Nucleus accumbens (tissue), 56 donors: ENCODE measurements around the gene NUAK1.

Source experiments
- DNase-seq, 56 donors: peaks; one replicate each; lab custom pipeline; 2025; lab: John Stamatoyannopoulos, UW

NUAK1 gene

DNA sequence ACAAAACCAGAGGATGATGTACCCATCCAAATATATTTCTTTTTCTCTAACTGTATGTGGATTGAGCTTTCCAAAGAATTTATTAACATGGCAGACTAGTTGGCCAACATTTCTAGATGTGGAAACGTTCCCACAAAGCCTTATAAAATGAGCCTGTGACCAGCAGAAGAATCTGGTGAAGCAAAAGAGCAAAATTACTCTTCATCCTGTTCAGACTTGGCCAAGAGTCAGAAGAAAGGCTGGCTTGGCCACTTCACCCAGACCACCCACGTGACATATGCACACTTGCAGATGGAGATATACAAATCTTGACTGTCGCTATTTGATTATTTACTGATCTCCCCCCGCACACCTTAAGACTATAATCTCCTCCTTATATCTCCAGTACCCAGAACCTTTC is 96.7 kb downstream of the NUAK1 start:
- DNase-seq: no peak

DNA sequence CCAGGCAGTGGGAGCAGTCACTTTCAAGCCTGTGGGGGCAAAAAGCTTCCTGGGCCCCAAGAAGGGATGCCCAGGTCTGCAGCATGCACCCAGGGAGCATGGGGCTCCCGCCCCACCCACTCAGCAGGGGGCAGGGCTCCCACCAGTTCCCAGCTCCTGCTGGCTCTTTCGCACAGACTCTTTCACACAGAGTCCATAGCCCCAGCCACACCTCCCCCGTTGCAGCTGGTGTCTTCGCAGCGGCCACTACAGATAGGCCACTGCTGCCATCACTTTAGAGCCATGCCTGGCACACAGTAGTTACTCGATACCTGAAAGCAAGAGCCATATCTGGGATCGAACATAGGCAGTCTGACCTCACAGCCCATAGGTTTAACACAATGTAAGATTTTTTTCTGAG is 98.2 kb downstream of the NUAK1 start:
- no peak for DNase-seq

DNA sequence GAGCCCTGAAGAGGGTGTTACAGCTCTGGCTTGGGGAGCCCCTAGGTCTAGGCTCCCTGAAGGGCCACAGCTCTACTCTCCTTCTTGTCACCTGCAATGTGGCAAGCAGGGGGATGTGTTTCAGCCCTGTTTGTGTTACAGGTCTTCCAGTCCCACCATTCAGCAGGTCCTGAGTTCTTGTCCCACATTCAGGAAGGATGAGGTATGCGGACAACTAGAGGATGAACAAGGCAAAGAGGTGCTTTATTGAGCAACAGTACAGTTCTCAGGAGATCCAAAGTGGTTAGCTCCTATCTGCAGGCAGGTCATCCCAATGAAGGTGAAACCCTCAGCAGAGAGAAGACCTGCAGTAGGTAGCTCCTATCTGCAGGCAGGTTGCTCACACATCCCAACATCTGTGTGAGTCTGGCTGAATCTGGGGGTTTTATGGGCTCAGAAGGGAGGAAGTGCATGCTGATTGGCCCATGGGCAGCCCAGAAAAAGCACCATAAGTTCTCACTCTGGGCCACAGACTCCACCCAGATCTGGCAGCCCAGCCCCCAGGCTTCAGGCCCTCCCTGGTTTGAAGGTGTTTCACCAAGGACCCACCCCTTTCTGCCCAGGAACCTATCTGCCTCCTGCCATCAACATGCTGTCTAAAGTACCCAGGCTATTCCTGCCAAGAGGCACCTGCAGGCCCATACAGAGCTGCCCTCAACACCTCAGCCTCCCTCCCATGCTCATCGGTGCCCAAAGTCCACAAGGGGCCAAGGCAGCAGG is 98.9 kb downstream of the NUAK1 start:
- DNase-seq: no peak

DNA sequence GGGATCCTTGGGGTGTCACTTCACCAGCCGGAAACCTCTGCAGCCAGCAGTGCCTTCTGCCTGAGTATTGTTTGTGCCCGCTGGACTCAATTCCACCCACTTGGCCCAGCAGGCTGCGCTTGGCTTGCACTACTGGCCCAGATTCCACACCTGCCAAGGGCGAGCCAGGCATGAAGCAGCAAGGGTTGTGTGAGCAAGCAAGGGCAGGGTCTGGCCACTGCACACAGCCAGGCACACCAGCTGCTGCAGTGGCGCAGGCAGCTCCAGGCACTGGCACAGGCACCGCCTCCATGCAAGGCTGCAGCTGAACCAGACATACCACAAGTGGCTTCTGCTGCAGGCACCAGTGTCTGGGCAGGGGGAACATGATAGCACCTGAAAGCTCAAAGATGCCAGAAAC is 99.5 kb downstream of the NUAK1 start:
- peak in 4 of 56 donors; percentile 1 to 24 (median 4) for DNase-seq

DNA sequence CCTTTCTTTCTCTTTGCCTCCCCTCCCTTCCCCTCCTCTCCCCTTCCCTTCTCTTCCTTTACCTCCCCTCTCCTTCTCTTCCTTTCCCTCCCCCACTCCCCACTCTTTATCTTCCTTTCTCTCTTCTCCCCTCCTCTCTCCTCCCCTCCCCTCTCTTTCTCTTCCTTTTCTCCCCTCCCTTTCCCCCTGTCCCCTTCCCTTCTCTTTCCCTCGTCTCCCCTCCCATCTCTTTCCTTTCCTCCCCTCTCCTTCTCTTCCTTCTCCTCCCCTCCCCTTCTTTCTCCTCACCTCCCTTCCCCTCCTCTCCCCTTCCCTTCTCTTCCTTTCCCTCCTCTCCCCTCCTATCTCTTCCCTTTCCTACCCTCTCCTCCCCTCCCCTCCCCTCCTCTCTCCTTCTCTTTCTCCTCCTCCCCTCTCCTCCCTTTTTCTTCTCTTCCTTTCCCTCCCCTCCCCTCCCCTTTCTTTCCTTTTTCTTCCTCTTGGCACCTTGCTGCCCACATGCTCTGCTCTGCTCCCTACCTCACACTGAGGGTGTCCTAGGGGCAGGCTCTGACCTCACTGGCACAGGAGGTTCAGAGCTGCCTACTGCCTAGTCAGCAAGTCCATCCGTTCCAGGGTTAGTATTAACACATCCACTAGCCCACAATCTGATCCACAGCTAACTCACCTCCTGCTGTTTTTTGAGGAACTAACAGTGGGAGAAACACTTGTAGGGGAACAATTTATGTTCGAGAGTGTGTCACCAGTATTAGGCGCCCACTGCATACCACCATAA is 101.0 kb downstream of the NUAK1 start:
- no peak for DNase-seq

DNA sequence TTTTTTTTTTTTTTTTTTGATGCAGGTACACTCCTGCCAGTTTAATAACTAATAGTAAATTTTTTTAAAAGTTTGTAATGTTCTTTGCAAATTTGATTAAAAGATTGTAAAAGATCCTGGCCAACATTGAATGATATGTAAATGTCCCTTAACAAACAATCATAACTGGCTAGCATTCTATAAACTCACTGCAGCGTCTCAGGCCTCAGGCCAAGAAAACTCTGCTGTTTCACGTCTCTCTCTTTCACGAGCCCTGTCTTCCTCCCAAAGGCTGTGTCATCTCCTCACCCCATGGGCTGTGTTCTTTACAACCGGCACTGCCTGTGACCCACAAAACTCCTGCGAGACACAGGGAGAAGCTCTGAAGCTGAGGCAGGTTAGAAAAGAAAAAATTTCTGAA is 103.3 kb downstream of the NUAK1 start:
- no peak for DNase-seq

DNA sequence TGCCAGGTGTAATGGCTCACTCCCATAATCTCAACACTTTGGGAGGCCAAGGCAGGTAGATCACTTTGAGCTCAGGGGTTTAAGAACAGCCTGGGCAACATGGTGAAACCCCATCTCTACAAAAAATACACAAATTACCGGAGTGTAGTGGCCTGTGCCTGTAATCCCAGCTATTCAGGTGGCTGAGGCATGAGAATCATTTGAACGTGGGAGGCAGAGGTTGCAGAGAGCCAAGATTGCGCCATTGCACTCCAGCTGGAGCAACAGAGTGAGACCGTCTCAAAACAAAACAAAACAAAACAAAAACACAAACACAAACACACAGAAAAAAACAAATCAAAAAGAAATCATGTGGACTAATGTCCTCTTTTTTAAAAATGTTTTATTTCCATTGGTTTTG is 104.4 kb downstream of the NUAK1 start:
- DNase-seq: no peak

DNA sequence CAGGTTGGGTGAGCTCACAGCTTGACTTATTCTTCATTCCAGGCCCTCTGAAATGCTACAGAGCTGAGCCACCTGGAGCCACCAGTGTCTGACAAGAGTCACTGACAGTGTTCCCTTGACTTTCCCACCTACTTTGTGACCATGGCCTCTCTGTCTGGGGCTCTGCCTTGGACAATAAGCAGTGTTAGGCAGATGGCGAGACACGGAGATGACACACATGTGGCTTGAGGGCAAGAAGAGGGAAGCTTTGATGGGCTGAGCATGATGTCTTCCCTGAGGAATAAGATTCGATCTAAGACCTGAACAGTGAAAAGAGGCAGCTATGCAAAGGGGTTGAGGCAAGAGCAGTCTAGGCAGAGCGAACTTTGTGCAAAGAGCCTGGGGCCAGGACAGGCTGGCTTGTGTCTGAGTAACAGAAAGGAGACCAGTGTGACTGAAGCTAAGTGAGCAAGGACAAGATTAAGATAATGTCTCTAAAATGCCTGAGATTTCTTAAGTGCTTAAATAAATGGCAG is 105.5 kb downstream of the NUAK1 start:
- DNase-seq: no peak

DNA sequence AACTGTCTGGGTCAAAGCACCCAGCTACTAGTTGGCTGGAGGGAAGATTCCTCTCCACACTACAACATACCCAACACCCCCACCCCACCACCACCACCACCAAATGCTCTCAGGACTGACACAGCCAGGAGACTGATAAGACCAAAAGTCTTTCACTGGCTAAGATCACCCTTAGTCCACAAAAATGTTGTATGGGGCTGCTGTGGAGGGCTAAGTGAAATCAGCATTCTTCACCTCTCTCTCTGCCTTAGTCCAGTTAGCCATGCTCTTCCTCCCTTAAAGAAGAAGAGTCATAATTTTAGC is 106.2 kb downstream of the NUAK1 start:
- DNase-seq: no peak

DNA sequence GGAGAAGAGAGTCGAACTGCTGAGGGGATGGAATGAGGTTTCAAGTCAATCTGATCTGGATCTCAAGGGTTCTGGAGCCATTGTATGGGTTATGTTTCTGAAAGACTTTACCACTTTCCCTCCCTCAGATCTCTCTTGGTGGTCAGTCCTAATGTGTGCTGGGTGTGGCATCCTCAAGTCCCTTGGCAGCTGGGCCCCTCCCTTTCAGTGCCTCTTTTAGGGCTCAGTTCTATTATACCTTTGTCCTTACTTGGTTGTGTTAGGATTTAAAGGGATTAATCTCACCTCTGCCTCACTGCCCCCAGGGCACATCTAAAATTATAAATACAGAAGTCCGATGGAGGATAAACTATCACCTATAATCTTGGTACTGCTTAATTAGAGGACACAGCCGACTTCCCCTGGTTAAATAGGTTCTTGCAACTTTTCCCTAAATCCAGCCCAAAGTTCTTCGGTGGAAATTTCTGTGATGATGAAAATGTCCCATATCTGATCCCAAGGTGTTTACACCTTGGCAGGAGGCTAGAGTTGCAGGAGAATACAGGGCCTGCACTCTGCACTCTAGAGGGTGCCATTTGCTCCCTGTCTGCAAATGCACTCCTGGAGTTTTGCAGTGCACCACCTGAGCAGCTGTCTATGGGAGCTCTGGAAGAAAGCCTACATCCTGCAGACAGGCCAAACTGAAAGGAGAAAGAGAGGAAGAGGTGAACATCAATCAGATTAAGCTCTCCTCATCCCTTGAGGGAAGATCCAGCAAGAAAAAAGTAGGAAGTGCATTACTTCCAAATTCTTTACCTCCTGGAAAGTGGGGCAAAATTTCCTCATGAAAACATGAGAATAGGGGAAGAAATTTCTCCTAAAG is 106.8 kb downstream of the NUAK1 start:
- DNase-seq: no peak

DNA sequence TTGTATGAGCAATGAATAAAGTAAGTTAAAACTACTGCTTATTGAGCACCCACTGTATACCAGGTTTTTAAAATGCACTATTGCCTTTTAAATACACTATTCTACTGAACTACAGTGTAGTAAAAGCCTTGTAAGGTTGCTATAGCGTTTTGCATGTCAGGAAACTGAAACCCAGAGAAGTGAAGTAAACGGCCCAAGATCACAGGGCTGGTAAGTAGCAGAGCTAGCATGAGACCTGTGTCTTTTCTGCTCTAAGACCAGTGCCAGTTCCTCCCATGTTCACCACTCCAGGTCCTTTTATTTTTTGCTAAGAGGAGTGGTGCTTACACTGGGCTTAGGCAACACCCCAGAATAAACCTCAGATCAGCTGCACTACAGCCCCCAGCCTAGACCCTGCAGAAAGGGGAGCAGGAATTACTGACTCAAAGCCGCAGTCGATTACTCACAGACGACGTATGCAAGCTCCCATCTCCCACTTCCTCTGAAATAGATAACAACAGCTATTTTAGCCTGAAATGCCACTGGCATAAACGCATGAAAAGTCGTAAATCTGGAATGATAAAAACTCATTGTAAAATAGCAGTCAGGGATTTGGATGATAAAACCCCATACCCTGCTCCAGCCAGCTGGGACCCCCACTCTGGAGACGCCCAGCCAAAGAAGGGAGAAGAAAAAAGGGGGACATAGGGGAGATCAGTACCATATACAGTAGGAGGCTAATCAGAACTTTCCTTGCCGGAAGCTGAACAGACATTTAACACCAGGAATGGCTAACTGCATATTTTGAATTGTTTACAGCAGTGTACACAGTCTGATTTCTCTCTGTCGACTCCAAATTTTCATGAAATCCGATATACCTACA is 108.3 kb downstream of the NUAK1 start:
- DNase-seq: no peak

DNA sequence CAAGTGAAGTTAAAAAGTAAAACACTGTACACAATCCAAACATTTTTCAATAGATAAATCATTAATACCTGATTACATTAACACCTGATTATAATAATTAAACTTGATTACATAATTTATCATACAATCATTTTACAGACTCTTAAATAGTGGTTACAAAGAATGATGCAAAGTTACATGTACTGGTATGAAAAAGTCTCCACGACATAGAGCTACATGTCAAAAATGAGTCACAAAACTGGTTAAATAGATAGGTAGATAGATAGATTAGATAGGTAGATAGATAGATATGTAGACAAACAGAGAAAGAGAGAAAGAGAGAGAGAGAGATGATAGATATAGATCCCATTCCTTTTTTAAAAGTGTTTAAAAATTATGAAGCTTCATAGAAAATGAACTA is 109.2 kb downstream of the NUAK1 start:
- no peak for DNase-seq

DNA sequence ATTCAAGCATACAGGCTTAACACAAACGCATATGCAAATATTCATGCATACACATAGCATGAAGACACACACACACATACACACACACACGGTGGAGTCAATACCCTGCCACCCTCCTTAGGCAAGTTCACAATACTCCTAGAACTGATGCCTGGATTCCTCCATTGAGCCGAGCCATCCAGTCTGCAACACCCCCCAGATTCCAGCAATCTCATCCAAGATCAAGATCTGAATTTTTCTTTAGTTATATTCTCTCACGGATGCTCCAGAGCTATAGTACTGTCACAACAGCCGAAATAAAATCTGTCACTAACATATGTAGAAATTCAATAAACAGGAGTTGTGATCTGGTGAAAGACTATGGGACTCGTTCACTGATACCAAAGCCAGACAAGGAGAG is 110.8 kb downstream of the NUAK1 start:
- no peak for DNase-seq

DNA sequence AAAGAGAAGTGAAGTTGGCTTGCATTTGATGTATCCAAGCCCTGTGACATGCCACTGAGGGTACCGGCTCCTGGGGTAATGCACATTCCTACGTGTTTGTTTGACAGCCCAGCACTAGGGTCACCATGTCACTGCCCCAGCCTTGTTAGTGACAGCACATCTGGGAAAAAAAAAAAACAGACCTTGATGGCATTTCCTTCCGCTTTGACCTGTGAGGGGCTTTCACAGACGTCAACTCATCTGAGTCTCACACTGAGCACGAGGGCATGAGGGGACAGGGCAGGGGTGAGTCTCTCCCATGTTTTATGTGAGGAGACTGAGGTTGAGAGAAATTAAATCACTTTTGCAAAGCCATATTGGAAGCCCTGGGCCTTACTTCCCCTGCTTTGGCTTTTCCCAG is 111.5 kb downstream of the NUAK1 start:
- DNase-seq: no peak

DNA sequence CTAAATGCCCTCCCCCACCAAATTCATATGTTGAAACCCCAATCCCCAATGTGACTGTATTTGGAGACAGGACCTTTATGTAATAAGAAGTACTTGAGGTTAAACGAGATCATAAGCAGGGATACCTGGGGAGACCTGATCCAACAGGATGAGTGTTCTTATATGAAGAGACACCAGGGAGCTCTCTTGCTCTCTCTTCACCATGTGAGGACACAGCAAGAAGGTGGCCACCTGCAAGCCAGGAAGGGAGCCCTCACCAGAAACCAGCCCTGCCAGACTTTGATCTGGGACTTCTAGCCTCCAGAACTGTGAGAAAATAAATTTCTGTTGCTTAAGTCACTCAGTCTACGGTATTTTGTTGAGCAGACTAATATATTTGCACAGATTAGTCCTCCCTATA is 113.6 kb downstream of the NUAK1 start:
- DNase-seq: no peak

DNA sequence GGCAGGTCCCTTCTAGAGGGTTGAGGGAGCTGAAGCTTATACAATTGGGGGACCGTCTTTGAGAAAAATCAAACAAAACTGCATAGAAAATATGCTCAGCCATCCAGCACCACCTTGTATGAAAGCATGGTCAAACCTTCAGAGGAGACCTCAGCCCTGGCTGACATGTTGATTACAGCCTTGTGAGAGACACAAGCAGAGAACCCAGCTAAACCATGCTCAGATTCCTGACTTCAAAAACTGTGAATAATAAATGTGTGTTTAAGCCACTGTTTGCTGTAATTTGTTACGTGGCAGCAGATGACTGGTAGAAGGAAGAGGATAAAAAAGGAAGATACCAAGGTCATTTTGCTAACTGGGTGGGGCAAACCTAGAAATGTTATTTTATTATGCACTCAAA is 115.7 kb downstream of the NUAK1 start:
- no peak for DNase-seq

DNA sequence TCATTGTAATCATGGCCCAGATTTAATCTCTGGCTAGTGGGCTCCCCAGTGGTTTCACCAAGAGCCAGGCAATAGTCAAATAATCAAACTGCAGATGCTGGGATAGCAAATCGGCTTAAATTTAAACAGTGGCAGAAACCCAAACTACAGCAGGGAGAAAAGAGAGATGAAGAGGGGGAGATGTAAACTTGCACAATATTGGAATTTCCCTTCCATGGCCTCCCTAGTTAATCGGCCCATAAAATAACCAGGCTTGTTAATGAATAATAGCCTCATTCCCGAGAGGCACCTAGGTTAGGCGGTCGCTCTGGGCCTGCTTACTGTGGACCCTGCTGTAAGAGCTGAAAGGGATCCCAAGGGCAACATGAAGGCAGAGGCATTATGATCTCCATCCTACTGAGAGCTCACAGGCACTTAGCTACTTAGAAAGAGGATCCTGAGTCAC is 116.2 kb downstream of the NUAK1 start:
- DNase-seq: no peak

DNA sequence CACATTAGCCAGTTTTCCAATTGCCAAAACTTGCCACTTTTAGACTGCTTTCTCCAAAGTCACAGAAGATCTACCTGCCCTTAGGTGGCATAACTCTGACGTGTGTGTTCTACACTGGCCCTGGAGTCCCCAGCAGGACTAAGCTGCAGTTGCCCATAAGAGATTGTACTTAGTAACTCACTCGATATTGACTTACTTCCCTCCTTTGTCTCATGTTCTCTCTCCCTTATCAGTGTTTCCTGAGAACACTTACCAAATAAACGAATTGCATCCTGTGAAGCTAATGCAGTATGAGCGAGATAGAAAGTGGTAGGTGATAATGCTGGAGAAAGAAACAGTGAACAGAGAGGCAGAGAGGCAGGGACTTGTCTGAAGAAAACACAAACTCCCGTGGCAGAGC is 117.2 kb downstream of the NUAK1 start:
- DNase-seq: no peak

DNA sequence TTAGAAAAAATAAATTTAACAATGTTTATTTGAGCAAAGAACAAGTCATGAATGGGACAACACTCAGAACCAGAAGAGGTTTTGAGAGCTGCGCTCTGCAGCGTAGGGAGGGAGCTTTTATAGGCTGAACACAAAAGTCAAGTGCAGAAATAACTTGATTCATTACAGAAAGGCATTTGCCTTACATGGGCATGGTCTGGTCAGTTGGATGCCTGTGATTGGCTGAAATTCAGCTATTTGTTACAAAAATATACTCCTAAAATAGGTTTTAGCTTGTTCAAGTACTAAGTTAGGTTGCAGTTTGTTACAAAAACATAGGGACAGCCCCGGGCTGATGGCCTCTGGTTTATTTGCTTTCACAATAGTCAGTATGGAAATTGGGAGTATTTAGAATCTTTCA is 118.0 kb downstream of the NUAK1 start:
- no peak for DNase-seq

DNA sequence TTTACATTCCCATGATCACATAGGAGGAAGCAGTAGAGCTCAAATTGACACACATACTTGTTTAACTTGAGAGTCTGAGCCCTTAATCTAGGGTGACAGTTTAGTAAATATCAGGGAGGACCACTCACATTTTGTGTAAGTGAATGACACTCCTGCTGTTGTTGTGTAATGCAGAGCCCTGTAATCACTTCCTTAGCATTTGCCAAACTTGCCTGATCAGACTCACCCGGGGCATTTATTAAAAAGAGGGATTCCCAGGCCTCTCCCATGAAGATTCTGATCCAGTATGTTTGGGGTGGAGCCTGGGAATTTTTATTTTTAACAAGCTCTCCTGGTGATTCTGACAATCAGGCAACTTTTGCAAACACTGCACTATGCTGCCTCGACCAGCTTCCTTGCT is 119.6 kb downstream of the NUAK1 start:
- no peak for DNase-seq
